D721Med (cell line): ENCODE data around the gene RAI1.

Experiments
- DNase-seq: peaks from one replicate; pipeline ENCODE4 v3.0.0; 2011; ENCODE audit warnings: low spot score; ENCODE audit not compliant: insufficient read length
- FAIRE-seq: peaks from 2 replicates; lab custom pipeline; 2011; peaks lifted over from hg19 to GRCh38; lab: Jason Lieb, UNC
- TF ChIP-seq, protein P1 (sequence below): IDR thresholded peaks from 2 replicates; pipeline ENCODE4 v1.5.1; 2012; ENCODE audit warnings: mild to moderate bottlenecking, control low read depth; ENCODE audit not compliant: insufficient read depth; ENCODE audit errors: missing control alignments

The RAI1 gene

DNA sequence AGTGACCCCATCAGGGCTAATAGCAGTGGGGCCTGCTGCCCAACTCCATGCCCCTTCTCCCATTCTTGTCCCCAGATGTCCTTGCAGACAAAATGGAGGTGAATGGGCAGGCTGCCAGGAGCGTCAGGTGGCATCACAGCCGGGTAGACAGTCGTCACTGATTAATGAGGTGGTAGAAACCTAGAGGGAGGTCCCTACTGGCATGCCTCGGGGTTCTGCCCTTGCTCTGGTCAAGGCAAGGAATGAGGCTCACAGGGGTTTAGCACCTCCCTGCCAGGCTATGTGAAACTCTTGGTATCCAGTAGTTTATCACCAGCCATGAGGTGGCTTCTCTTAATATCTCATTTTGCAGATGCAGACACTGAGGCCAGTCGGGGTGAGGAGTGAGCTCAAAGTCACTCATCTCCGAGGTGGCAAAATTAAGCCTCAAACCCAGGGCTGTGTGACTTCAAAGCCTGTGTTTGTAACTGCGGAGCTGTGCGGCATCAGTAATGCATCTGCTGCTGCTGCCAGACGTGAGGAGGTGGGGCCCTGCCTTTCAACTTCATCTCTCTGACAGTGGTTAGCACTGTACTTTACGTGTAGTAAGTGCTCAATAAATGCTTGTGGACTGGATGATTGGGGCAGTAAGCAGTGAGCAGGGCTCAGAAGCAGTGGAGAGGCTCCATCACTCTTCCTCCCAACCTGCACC lies 21.3 kb downstream of the RAI1 start:
- TF ChIP-seq, protein P1, sequence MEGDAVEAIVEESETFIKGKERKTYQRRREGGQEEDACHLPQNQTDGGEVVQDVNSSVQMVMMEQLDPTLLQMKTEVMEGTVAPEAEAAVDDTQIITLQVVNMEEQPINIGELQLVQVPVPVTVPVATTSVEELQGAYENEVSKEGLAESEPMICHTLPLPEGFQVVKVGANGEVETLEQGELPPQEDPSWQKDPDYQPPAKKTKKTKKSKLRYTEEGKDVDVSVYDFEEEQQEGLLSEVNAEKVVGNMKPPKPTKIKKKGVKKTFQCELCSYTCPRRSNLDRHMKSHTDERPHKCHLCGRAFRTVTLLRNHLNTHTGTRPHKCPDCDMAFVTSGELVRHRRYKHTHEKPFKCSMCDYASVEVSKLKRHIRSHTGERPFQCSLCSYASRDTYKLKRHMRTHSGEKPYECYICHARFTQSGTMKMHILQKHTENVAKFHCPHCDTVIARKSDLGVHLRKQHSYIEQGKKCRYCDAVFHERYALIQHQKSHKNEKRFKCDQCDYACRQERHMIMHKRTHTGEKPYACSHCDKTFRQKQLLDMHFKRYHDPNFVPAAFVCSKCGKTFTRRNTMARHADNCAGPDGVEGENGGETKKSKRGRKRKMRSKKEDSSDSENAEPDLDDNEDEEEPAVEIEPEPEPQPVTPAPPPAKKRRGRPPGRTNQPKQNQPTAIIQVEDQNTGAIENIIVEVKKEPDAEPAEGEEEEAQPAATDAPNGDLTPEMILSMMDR: no peak
- no peak for FAIRE-seq
- no peak for DNase-seq

DNA sequence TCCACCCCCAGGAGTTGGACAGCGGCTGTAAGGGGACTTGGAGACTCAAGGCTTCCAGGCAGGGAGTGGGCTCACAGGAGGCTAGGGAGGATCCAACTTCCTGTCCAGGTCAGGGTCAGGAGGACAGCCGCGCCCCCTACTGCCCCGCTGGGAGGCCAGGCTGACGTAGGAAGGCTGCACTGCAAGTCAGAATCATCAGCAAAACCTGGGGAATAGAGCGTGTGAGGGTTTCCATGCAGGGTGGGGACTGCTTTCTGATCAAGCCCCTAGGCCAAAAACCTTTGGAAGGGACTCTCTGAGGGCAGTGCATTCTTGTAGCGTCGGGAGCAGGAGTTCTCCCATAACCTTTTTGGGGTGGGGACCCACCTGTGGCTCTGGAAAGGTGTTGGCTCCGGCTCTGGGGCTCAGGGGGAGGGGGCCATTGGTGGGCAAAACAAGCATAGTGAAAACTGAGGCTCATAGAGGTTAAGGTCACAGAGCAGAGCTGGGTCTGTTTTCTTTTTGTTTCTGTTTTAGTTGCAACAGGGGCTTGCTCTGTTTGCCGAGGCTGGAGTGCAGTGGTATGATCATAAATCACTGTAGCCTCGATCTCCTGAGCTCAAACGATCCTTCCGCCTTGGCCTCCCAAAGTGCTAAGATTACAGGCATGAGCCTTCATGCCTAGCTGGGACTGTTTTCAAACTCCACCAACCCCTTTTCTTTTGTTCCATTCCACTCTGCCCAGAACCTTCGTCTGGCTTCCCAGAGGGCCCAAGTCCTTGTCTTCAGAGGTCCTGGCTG lies 22.1 kb downstream of the RAI1 start:
- TF ChIP-seq, protein P1: no peak
- no peak for DNase-seq
- FAIRE-seq: no peak

DNA sequence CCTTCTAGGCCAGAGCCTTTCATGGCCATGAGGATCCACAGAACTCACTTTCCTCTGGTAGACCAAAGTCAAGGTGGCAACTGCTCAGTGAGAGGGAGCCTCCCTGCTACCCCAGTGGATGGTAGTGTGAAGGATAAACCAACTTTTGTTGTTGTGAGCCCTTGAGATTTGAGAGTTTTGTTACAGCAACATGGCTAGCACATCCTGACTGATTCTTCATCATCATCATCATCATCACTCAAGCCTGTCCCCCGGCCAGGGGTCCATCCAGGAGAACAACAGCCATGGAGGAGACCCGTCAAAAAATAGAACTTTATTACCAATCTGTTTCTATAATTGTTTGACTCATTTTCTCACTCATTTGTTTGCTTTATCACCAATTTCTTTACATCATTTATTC lies 23.7 kb downstream of the RAI1 start:
- FAIRE-seq (no peak), DNase-seq (no peak)
- TF ChIP-seq, protein P1: no peak

DNA sequence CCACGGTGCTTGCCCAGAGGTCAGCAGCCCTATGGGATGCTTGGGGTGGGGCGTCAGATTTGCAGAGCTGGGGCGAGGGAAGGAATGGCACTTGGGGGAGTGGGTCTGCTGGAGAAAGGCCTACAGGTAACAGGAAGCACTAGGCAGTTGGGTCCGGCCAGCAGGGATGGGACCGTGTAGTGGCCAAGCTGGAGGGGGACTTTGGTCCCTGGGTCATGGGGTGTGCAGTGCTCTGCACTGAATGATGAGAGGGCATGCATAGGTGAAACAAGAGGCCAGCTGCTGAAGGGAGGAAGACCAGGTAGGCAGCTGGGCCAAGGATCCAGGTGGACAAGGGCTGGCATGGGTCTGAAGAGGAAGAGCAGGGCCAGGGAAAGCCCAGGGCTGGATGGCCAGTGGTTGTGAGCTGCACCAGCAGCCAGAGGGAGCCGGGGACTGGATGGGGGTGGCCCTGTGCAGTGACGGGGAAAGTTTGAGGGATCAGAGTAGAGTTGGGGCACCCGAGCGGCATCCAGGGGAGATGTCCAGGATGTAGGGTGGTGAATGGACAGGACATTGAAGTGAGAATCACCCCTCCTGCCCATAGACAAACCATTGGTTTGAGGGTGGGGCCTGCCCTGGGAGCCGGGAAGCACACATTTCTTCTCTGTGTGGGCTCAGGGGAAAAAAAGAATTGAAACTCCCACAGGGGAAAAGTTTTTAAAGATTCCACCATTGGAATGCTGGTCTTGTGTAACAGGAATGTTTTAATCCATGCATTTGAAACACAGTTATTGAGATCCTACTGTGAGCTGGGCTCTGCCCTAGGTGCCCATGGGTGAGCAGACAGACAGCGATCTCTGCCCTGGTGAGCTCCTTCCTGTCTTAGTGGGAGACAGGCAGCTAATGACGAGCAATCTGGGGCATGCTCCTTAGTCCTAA lies 25.1 kb downstream of the RAI1 start:
- no peak for DNase-seq
- FAIRE-seq: no peak
- TF ChIP-seq, protein P1: no peak

DNA sequence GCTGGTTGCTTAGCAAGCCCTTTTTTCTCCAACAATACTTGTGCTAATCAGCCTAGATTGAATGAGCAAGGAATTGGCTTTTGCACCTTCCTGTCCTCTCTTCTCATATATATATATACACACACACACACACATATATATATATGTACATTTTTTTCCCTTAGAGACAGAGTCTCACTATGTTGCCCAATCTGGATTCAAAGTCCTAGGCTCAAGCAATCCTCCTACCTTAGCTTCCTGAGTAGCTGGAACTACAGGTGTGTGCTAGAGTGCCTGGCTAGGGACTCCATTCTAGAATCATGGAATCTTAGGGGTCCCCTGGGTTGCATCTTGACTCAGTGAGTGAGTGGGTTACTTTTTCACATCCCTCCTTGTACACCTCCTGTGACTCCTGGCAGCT lies 27.0 kb downstream of the RAI1 start:
- FAIRE-seq (no peak), DNase-seq (no peak)
- TF ChIP-seq, protein P1: no peak

DNA sequence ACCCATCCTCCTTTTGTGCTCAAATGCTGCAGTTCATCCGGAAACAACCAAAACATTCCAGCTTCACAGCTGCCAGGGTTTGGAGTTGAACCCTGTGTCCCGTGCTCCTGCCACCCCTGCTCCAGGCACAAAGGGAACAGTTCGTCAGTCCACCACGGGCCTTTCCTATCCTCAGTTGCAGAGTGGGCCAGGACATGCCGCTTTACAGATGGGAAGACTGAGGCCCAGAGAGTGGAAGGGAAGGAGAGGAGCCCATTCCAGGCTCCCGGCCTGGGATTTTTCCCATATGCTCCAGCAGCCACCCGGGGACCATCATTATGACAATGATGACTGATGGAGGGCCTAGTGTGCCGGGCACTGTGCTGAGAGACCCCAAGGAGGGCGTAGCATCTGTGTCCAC lies 27.6 kb downstream of the RAI1 start:
- no peak for FAIRE-seq
- DNase-seq: no peak
- TF ChIP-seq, protein P1: no peak
